C4-2B (cell line): ENCODE data around the gene GTPBP4.

ENCODE experiments used
- ZFX ChIP-seq: fragments of 450-650 bp; IDR thresholded peaks from 2 replicates; pipeline ENCODE4 v1.6.1; 2017
- TF ChIP-seq, protein P1 (sequence below): fragments of 450-650 bp; conservative IDR thresholded peaks from 2 replicates; pipeline ENCODE4 v1.5.1; 2017; ENCODE audit warnings: mild to moderate bottlenecking

DNA sequence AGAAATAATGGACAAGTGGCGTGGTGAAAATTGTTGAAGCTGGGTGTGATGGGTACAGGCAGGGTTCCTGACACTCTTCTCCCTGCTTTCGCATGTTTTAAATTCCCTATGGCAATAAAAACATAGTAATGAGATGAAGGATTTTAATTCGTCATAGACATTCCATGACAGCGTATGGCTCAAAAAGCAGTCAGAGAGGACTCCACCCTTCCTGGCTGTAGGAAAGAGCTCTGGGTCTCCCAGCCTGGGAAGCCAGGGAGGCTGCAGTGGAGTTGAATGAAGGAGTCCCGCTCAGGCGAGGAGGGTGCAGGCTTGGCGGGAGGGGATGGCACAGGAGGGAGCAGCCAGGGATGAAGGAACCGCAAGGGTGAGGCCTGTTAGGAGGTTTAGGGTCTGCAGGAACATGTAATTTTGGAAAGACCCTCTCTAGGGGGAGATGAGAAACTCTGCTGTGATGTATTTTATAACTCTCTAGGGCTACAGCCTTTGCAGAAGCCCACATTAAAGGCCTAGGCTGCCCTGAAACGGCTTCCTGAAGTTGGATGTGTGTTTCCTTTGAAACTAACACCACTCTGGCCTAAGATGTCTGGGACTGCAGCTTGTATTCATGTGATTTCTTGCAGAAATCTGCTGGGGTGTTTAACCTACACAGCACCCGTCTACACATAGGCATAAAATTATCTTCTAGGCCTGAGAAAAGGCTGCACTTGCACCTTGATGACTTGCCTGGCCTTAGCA is 49.1 kb upstream of the GTPBP4 start:
- TF ChIP-seq, protein P1, sequence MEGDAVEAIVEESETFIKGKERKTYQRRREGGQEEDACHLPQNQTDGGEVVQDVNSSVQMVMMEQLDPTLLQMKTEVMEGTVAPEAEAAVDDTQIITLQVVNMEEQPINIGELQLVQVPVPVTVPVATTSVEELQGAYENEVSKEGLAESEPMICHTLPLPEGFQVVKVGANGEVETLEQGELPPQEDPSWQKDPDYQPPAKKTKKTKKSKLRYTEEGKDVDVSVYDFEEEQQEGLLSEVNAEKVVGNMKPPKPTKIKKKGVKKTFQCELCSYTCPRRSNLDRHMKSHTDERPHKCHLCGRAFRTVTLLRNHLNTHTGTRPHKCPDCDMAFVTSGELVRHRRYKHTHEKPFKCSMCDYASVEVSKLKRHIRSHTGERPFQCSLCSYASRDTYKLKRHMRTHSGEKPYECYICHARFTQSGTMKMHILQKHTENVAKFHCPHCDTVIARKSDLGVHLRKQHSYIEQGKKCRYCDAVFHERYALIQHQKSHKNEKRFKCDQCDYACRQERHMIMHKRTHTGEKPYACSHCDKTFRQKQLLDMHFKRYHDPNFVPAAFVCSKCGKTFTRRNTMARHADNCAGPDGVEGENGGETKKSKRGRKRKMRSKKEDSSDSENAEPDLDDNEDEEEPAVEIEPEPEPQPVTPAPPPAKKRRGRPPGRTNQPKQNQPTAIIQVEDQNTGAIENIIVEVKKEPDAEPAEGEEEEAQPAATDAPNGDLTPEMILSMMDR: no peak
- no peak for TF ChIP-seq ZFX
